Superior temporal gyrus (tissue), 1 donor: ENCODE measurements around the gene DUS2.

Experiments
- DNase-seq: peaks from one replicate; pipeline ENCODE4 v3.0.0-alpha.2; 2016; ENCODE audit errors: extremely low spot score

Gene DUS2

GRCh38 chr16:68126395-68126794 lies 103.3 kb downstream of the DUS2 start:
- no peak for DNase-seq

GRCh38 chr16:68128577-68129305 lies 105.7 kb downstream of the DUS2 start:
- DNase-seq: no peak
